DMS53 (cell line): ENCODE results near the gene TPTE.
A peak's percentile ranks its signal among the peaks of the same experiment; 100 is the strongest.
"Not testable (repeated sequence)": the region's sequence is repeated elsewhere in the genome, so short reads cannot be mapped to it uniquely, and the experiment has no call there.

Experiments
- DNase-seq: peaks from one replicate; lab custom pipeline; 2025; lab: John Stamatoyannopoulos, UW

The TPTE gene

GRCh38 chr21:10521091-10521598, at the start of gene TPTE:
Gene TPTE (plus strand): TSS chr21:10521583. CDS start chr21:10538724, 17,141 bp downstream.
- no peak for DNase-seq

GRCh38 chr21:10471999-10472398, 49.4 kb upstream of the TPTE start:
- not testable (repeated sequence) for DNase-seq

GRCh38 chr21:10477794-10478193, 43.6 kb upstream of the TPTE start:
- DNase-seq, result not testable (repeated sequence)

- not testable (repeated sequence) for DNase-seq
Measured at GRCh38 chr21:10479875-10480274, 41.5 kb upstream of the TPTE start.

- DNase-seq, result not testable (repeated sequence)
Measured at GRCh38 chr21:10484864-10485263, 36.5 kb upstream of the TPTE start.

- DNase-seq, result not testable (repeated sequence)
Measured at GRCh38 chr21:10490453-10490852, 30.9 kb upstream of the TPTE start.

- DNase-seq, result no peak
Measured at GRCh38 chr21:10511116-10511515, 10.3 kb upstream of the TPTE start.

- DNase-seq, result not testable (repeated sequence)
Measured at GRCh38 chr21:10516889-10517288, 4.5 kb upstream of the TPTE start.

- not testable (repeated sequence) for DNase-seq
Measured at GRCh38 chr21:10517904-10518303, 3.5 kb upstream of the TPTE start.

GRCh38 chr21:10521835-10522500, 585 bp downstream of the TPTE start:
- DNase-seq, result not testable (repeated sequence)

- no peak for DNase-seq
Measured at GRCh38 chr21:10539956-10540355, 18.6 kb downstream of the TPTE start.

- not testable (repeated sequence) for DNase-seq
Measured at GRCh38 chr21:10544376-10544775, 23.0 kb downstream of the TPTE start.

- not testable (repeated sequence) for DNase-seq
Measured at GRCh38 chr21:10547868-10548267, 26.5 kb downstream of the TPTE start.

- DNase-seq, result not testable (repeated sequence)
Measured at GRCh38 chr21:10548331-10548954, 27.1 kb downstream of the TPTE start.

GRCh38 chr21:10570803-10571202, 49.4 kb downstream of the TPTE start:
- DNase-seq, result not testable (repeated sequence)

- DNase-seq, result not testable (repeated sequence)
Measured at GRCh38 chr21:10574531-10575310, 53.3 kb downstream of the TPTE start.

GRCh38 chr21:10575311-10575667, 53.9 kb downstream of the TPTE start:
- no peak for DNase-seq

- DNase-seq, result not testable (repeated sequence)
Measured at GRCh38 chr21:10578910-10579309, 57.5 kb downstream of the TPTE start.

GRCh38 chr21:10589115-10589514, 67.7 kb downstream of the TPTE start:
- DNase-seq, result not testable (repeated sequence)

- DNase-seq, result not testable (repeated sequence)
Measured at GRCh38 chr21:10607074-10607473, 85.7 kb downstream of the TPTE start.

- DNase-seq, result not testable (repeated sequence)
Measured at GRCh38 chr21:10614285-10614684, 92.9 kb downstream of the TPTE start.

- peak; percentile 4 for DNase-seq
Measured at GRCh38 chr21:10616061-10616460, 94.7 kb downstream of the TPTE start.

GRCh38 chr21:10616535-10616934, 95.2 kb downstream of the TPTE start:
- DNase-seq, result no peak
